ENCODE data around the gene DLG2.

The DLG2 gene

DNA sequence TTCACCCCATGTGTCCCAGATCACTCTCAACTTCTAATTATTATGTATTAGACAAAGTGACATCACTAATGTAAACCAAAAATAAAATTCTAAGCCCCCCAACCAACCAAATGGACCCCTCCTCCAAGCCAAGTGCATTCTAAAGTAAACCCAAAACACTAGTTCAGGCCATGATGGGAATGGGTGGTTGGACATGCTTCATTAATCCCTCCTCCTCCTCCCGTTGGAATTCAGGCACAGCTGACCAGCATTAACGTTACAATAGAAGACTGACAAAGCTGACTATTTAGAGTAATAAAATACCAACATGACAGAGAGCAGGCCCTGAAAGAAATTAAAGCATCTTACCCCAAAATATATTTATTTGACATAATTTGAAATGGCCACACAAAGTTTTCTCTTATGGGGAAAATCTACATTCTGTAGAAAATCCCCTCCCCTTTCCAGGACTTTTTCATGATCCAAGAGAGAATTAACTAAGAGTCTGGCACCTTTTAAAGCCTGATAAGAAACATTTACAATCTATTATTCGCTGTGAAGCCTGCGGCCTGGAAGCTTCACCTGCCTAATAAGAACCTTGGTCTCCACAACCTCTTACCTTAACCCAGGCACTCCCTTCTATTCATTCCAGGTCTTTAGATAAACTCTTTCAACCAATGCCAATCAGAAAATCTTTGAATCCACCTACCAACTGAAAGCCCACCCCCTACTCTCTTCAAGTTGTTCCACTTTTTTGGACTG lies 1392.5 kb downstream of the DLG2 start:
- DNase-seq: no peak

DNA sequence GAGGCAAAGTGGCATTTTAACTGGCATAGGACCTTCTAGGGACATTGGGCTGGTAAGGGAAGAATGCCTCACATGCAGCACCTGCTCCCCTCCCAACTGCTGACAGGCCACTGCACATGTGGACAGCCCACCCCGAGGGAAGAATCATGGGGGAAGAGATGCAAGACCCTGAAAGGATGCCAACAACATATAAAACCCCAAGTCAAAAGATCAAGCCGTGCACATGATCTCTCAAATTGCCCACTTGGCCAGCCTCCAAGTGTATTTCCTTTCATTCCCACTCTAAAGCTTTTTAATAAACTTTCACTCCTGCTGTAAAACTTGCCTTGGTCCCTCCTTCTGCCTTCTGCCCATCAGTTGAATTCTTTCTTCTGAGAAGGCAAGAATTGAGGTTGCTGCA lies 1393.1 kb downstream of the DLG2 start:
- peak; percentile 19 for DNase-seq

GRCh38 chr11:84232511-84232910 lies 1394.6 kb downstream of the DLG2 start:
- DNase-seq: no peak

DNA sequence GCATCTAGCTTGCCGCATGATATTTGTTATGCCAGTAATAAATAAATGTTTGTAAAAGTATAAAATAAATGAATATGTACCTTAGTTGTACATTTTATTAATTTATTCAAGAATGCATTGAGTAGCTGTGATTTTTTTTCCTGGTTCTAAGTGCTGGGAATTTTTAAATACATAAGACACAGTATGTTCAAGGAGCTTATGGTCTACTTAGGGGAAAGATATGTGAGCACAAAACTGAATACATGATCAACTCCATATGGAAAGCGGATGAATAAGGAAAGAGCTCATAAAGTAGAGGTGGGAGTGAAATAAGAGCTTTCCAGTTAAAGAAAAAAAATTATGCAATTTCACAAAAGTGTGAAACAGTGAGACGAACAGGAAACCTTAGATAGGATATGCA lies 1396.7 kb downstream of the DLG2 start:
- DNase-seq: no peak

GRCh38 chr11:84227970-84228665 lies 1399.0 kb downstream of the DLG2 start:
- no peak for DNase-seq

- no peak for DNase-seq
Measured at GRCh38 chr11:84224042-84224441, 1403.1 kb downstream of the DLG2 start.

DNA sequence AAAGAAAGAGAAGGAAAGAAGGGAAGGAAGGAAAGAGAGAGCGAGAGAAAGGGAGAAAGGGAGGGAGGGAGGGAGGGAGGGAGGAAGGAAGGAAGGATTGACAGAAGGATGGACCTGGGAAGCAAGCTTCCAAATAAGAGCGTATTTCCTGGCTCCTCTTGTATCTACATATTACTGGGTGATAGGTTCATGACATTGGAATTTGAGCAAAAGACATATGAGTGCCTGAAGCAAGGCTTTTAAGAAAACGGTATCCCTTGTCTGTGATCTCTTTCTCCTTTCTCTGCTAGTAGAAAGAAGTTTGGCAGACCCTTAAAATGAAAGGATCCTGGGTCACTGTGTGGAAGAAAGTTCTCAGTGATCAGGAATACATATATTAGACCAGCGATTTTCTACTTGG lies 1408.8 kb downstream of the DLG2 start:
- no peak for DNase-seq

DNA sequence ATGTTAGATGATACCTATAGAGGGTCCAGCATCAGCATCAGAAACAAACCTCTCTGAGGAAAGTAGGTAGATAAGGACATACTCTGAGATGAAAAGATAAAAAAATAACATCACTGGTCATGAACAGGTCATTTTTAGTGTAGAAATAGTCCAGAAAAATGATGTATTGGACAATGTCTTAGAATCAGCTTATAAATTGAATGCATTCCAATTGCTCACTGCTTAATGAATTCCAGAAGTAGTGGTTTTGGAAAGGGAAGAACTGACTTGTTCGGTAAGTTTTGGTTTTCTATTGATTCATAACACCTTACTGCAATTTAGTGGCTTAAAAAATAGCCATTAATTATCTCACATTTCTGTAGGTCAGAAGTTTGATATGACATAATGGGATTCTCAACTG lies 1411.5 kb downstream of the DLG2 start:
- no peak for DNase-seq

DNA sequence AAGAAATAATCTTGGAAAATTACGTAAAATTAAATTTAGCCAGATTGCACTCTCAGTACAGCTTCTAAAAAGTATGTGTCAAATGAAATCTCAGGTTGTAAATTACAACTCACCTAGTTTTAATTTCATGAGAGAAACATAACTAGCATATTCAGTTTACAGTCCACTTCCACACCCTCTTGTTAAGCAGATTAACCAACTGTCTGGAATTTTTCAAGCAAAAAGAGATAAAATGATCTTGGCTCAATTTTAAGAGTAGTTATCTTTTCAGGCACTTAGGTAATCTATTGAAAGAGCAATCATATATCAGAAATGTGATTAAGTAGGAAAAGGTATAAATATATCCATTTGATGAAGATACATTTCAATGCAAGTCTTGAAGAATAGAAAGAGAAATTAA lies 1412.6 kb downstream of the DLG2 start:
- no peak for DNase-seq

DNA sequence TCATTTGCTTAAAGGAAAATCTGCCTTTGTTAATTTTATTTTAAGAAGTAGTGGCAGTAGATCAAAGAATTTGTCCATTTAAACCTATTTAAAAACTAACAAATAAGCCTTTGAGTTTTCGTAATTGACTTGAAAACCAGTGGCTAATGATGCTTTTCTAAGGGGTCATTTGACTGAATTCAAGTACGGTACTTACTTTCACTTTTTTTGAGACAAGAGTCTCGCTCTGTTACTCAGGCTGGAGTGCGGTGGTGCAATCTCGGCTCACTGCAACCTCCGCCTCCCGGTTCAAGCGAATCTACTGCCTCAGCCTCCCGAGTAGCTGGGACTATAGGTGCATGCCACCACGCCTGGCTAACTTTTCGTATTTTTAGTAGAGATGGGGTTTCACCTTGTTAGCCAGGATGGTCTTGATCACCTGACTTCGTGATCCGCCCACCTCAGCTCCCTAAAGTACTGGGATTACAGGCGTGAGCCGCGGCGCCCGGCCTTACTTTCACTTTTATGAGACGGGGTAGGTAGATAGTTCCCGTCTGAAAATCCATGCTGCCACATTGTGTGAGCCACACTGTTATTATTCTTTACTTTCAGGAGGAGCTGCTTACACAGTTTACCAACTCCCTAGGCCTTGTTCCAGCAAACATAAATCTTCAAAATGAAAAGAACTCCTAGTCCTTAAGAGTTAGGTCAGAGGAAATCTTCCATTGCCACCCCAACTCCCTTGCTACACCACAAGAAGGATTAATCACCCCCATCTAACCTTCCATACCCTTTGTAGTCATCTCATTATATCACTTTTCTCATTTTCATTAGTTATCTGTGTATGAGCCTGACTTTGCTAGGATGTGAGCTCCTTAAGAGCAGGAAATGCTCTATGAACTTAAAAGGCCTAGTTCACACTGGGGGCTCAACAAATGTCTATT lies 1414.4 kb downstream of the DLG2 start:
- DNase-seq: no peak

GRCh38 chr11:84211896-84212295 lies 1415.2 kb downstream of the DLG2 start:
- DNase-seq: no peak

DNA sequence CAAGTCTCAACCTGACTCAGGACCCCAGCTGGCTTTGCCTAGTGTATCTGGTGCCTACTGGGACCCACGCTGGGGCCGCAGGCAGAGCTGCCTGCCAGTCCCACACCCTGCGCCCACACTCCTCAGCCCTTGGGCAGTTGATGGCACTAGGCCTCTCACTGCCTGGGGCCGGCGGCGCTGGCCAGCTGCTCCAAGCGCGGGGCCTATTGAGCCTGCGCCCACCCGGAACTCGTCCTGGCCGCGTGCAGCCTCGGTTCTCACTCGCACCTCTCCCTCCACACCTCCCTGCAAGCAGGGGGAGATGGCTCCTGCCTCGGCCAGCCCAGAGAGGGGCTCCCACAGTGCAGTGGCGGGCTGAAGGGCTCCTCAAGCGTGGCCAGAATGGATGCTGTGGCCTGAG lies 1432.4 kb downstream of the DLG2 start:
- no peak for DNase-seq

DNA sequence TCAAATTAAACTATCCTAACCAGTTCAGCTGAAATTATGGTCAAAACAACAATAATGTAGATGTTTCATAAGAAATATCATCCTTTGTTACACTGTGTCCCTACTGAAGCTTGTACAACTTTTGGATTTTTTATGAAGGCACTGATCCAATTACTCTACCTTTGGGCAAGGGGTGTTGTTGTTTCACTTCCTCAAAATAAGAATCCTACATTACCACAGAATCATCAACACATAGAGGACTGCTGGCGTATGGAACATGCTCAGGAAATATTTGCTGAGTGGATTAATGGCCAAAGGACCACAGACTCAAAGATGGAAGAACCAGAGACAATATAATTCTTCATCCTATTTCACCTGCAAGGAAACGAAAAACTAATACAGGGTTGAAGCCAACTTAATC lies 1433.4 kb downstream of the DLG2 start:
- no peak for DNase-seq

DNA sequence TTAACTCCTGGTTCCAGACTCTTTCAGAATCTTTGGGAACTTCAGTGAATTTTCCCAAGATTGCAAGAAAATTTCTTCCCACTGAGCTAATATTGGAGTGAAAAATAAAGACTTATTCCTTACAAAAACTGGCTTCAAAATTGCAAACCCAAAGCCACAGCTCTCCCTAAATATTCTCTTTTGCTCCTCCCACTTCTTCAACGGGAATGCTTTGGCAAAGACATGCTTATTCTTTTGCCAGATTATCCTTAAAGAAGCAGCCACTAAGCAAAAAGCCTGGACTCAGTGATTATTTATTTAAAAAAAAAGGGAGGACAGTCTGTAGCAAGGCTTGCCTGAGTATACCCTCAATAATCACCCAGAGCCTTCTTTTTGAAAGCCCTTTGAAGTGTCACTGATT lies 1438.6 kb downstream of the DLG2 start:
- DNase-seq: no peak

GRCh38 chr11:84173078-84173477 lies 1454.1 kb downstream of the DLG2 start:
- no peak for DNase-seq

- DNase-seq: no peak
Measured at GRCh38 chr11:84165139-84165538, 1462.0 kb downstream of the DLG2 start.

DNA sequence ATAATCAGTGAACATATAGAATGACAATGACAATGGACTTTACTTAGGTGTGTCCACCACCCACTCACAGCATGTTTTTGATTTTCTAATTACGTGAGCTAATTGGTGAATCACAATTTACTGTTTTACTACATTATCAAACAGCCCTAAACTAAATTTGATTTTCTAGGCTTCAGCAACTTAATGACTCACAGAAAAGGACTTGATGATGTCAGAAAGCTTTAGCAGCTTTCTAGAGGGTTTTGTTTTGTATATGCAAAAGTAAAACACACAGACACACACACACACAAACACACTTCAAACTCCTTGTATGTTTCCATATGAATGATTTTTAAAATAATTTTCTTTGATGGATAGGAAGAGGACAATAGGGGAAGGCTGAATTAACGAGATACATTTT lies 1462.4 kb downstream of the DLG2 start:
- no peak for DNase-seq

DNA sequence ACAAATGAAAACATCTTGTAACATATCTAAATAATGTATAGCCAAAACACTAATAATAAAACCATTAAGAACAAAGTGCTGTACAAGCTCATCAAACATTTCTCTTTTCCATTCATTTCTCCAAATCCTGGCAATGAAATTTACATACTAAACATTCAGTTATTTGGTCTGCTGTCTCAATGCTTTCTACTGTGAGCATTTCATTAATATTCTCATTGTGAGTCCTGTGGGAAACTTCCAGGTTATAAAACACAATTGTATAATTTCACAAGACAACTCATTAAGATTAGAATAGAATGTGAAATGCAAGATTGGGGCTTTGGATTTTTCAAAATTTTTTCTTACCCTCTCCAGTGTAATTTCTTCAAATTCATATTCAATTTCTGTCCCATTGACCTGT lies 1464.0 kb downstream of the DLG2 start:
- DNase-seq: no peak

DNA sequence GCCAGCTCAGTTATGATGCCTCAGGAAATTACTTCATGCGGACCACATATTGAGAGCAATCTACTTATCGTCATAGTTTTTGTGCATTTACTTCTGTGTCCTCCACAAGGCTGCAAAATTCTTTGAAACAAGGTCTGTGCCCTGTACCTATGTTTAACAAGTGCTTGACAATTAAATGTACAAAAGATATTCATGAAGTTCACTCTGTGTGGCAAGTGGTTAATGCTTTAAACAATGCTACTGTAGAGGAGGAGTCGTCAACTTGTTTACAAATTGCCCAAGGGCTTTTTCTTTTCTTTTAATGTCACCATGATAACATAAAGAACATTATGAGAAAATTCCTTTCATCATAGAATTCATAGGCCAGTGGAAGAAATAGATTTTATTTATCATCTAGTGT lies 1469.5 kb downstream of the DLG2 start:
- no peak for DNase-seq

DNA sequence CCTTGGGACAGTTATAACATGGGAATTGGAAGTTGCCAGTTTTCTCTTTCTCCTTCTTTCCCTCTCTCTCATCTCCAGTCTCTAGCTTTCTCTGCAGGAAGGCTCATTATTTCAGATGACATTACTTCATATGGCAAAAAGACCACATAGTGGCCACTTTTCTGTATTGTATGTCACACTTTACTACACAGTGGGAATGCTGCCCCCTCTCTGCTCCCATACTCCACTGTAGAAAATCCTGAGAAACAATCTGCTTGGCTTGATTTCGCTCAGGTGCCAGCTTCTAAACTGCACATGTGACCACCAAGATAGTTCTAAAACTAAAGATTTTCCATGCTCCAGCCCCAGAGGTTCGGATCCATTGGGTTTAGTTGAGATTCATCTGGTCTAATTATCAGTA lies 1480.3 kb downstream of the DLG2 start:
- DNase-seq: no peak

- DNase-seq: no peak
Measured at GRCh38 chr11:84145616-84146185, 1481.4 kb downstream of the DLG2 start.

- no peak for DNase-seq
Measured at GRCh38 chr11:84144531-84144930, 1482.6 kb downstream of the DLG2 start.

- DNase-seq: no peak
Measured at GRCh38 chr11:84142411-84142810, 1484.7 kb downstream of the DLG2 start.
